Heart left ventricle (tissue), 16 donors: Measurements from ENCODE around the gene ADORA2B. TPM values are rescaled to one million over a fixed set of nuclear protein-coding genes. Genes with fewer than 3 reads are reported as not detected.

ENCODE experiments used
- ATAC-seq, 4 donors: fragments of 200-7000 bp; cut with Tn5 transposase; one replicate each; pipeline ENCODE4 v1.9.1; 2020 to 2022; ENCODE audit warnings: moderate library complexity in 4 of 4, mild to moderate bottlenecking in 3 of 4, moderate number of reproducible peaks in 1 of 4
- DNase-seq, 5 donors: peaks; one replicate each; pipeline ENCODE4 v3.0.0-alpha.2; 2020
- H3K27ac ChIP-seq, 12 donors: fragments of 200-600 bp; sonication (generic) in 4 of 12; one replicate each; pipeline versions ENCODE4 v1.5.0 to v1.8.0; 2016 to 2022; ENCODE audit warnings: mild to moderate bottlenecking in 2 of 12
- H3K27me3 ChIP-seq, 9 donors: fragments of 200-600 bp; sonication (generic) in 2 of 9; one replicate each; pipeline versions ENCODE4 v1.5.1 to v1.8.0; 2016 to 2022; ENCODE audit warnings: mild to moderate bottlenecking in 3 of 9
- H3K36me3 ChIP-seq, 9 donors: fragments of 200-600 bp; sonication (generic) in 2 of 9; one replicate each; pipeline versions ENCODE4 v1.5.0 to v1.8.0; 2018 to 2022; ENCODE audit warnings: mild to moderate bottlenecking in 2 of 9
- H3K4me1 ChIP-seq, 12 donors: fragments of 200-600 bp; sonication (generic) in 4 of 12; one replicate each; pipeline versions ENCODE4 v1.5.0 to v1.8.0; 2016 to 2022; ENCODE audit warnings: mild to moderate bottlenecking in 3 of 12
- H3K4me3 ChIP-seq, 12 donors: fragments of 200-600 bp; sonication (generic) in 4 of 12; one replicate each; pipeline versions ENCODE4 v1.5.0 to v1.8.0; 2017 to 2022; ENCODE audit warnings: mild to moderate bottlenecking in 9 of 12, moderate library complexity in 4 of 12
- H3K9me3 ChIP-seq, 12 donors: fragments of 200-600 bp; sonication (generic) in 4 of 12; one replicate each; pipeline versions ENCODE4 v1.5.0 to v1.8.0; 2016 to 2022; ENCODE audit warnings: mild to moderate bottlenecking in 1 of 12
- CTCF ChIP-seq, 12 donors: fragments of 200-600 bp; sonication (generic) in 4 of 12; IDR thresholded peaks; one replicate each; pipeline versions ENCODE4 v1.5.0 to v1.8.0; 2018 to 2022; ENCODE audit warnings: antibody characterized with exemption in 12 of 12, mild to moderate bottlenecking in 5 of 12
- POLR2A ChIP-seq, 2 donors: fragments of 450-650 bp; IDR thresholded peaks; one replicate each; pipeline ENCODE4 v1.6.1; 2017; ENCODE audit warnings: antibody characterized with exemption in 2 of 2, mild to moderate bottlenecking in 2 of 2, moderate library complexity in 2 of 2
- WGBS, 4 donors: extraction: QIAGEN DNeasy Blood & Tissue Kit in 2 of 4; methylation state at CpG; one replicate each; pipeline versions ENCODE4 v1.1.5 to v1.1.7; 2013 to 2018; 5-methylcytosine and 5-hydroxymethylcytosine counted together
- intact Hi-C, 10 donors: fragments of 100-400 bp; cut with DNase I; formaldehyde crosslinking; loops; one replicate each; pipeline versions ENCODE4 v1.11.1 to v1.14.2; 2022
- polyA plus RNA-seq, 2 donors: library from polyadenylated mRNA; stranded (reverse); fragments of 200-250 nt; gene quantifications; one replicate each; pipeline ENCODE4 v1.2.3, GENCODE V29; 2013
- total RNA-seq, 9 donors: library from RNA; depleted of rRNA in 2 of 9; stranded (reverse); fragments of >200 nt in 2 of 9; fragmentation: NEBNext Ultra II Directional in 3 of 9; extraction: Animal tissue kit (Norgen Biotek cat#: 25700) in 3 of 9; gene quantifications; one replicate each; pipeline versions ENCODE4 v1.1.0 to v1.2.4, GENCODE V29; 2016 to 2023
- donor health status: ischemic (EF 13 %, LVEDD 7.1; RV severe dilation, severe dysfunction).
- donor health status: healthy with polysubstance abuse.
- donor health status: DM: no; HTN: yes; CAD: no.
- donor health status: DM: no; HTN: no; CAD: no.
- donor health status: ischemic (EF 25% LVEDD 6.9; RV normal size, moderate dysfunction).
- donor health status: ischemic (EF 25% LVEDD 5.7; RV mildly dilated, moderate dysfunction).
- donor health status: healthy.
- donor health status: DM: yes; HTN: yes; CAD: no.
- donor health status: ischemic (EF 35%, LVEDD 5.7; RV mildly dilated, moderate dysfunction).
- donor health status: nonischemic (EF 11% LVEDD 7.7; RV severe dilation, severe dysfunction).
- donor health status: DM: yes; HTN: yes; CAD: no.
- donor health status: PGD.
- donor health status: ischemic (EF 29% LVEDD 5.4; RV normal size, mild dysfunction).
- donor health status: nonischemic (EF 23%, LVEDD 6.1; RV moderate dilation, normal function).

The ADORA2B gene
- total and polyA plus RNA-seq, 11 donors = 0.61 to 3.1 (median 0.87) TPM

- no peaks in the 10 kb centered on the region for H3K27me3 ChIP-seq
- intact Hi-C loops = loop anchor here in 8 of 10 donors (2.0 to 10.0 kb wide), 5 partner anchors 52 to 175 kb away; partner anchors contain the start of gene ADORA2B (in 4 of the 8)
- H3K4me3 ChIP-seq = peak within 1 kb of the TSS; percentile 54 to 92 (median 76)
- peak; percentile 98 for DNase-seq
- H3K4me1 ChIP-seq = peaks cover 4 to 41% (median 26%) of the 10 kb centered on the region in 12 donors
- TF ChIP-seq CTCF (IDR thresholded peaks at IDR 0.05) (peak in 1 of 12 donors; percentile 20), POLR2A (IDR thresholded peaks at IDR 0.05) (peak; percentile 84 to 99)
- ATAC-seq = peak; percentile 97 to 98 (median 98)
- H3K9me3 ChIP-seq = peaks cover 0 to 6% (median 0%) of the 10 kb centered on the region in 12 donors
- H3K36me3 ChIP-seq = peaks cover 0 to 51% (median 38%) of the 10 kb centered on the region in 9 donors
- peak within 1 kb of the TSS; percentile 72 to 98 (median 97) for H3K27ac ChIP-seq
- 0 to 1% (median 1%) methylated on average over 37 to 91 of the region's 91 CpGs for WGBS, 4 donors
Observed at GRCh38 chr17:15999141-15999973, 54.4 kb downstream of the ADORA2B start, which contains the start of the genes TTC19 and ZSWIM7. Gene TTC19, plus strand, starts transcription at chr17:15999824. Its CDS starts 25 bp downstream, at chr17:15999849. Gene ZSWIM7, minus strand, starts transcription at chr17:15999704. Its CDS starts 110 bp downstream, at chr17:15999594.

GRCh38 chr17:15999974-16000827 lies 55.3 kb downstream of the ADORA2B start:
- H3K36me3 ChIP-seq = peaks cover 0 to 55% (median 42%) of the 10 kb centered on the region in 9 donors
- DNase-seq (peak in 3 of 5 donors; percentile 39 to 51 (median 41)), ATAC-seq (peak in 1 of 4 donors; percentile 6)
- 1 to 3% (median 2%) methylated on average over 13 to 64 of the region's 64 CpGs for WGBS, 4 donors
- peak overlapping the region; percentile 54 to 92 (median 76) for H3K4me3 ChIP-seq
- TF ChIP-seq POLR2A (IDR thresholded peaks at IDR 0.05) (no peak), CTCF (IDR thresholded peaks at IDR 0.05) (peak in 1 of 12 donors; percentile 5)
- peaks cover 0 to 6% (median 0%) of the 10 kb centered on the region in 12 donors for H3K9me3 ChIP-seq
- H3K27ac ChIP-seq = peak overlapping the region; percentile 72 to 98 (median 97)
- no peaks in the 10 kb centered on the region for H3K27me3 ChIP-seq
- H3K4me1 ChIP-seq = peaks cover 4 to 48% (median 29%) of the 10 kb centered on the region in 12 donors
- intact Hi-C loops = loop anchor here in 8 of 10 donors (2.0 to 10.0 kb wide), 5 partner anchors 53 to 175 kb away; partner anchors contain the start of gene ADORA2B (in 4 of the 8)

GRCh38 chr17:16001226-16001897 lies 56.4 kb downstream of the ADORA2B start:
- no peaks in the 10 kb centered on the region for H3K27me3 ChIP-seq
- H3K4me3 ChIP-seq = peak overlapping the region in 8 of 12 donors; percentile 58 to 86 (median 78)
- H3K4me1 ChIP-seq = peaks cover 4 to 51% (median 27%) of the 10 kb centered on the region in 12 donors
- no peak for ATAC-seq
- H3K9me3 ChIP-seq = peaks cover 0 to 6% (median 0%) of the 10 kb centered on the region in 12 donors
- H3K27ac ChIP-seq = peak overlapping the region in 4 of 12 donors; percentile 88 to 98 (median 97)
- no peak for DNase-seq
- H3K36me3 ChIP-seq = peaks cover 0 to 63% (median 52%) of the 10 kb centered on the region in 9 donors
- intact Hi-C loops = no loop called here
- no peak for TF ChIP-seq POLR2A (IDR thresholded peaks at IDR 0.05)
- no peak for TF ChIP-seq CTCF (IDR thresholded peaks at IDR 0.05)
